CD14-positive monocyte (primary cell): Measurements from ENCODE around the gene ARHGEF1. TPM values are rescaled to one million over a fixed set of nuclear protein-coding genes. Genes with fewer than 3 reads are reported as not detected.

ENCODE experiments used
- DNase-seq, 3 donors: peaks; one replicate each; pipeline ENCODE4 v3.0.0-alpha.2; 2011 to 2022
- H2AFZ ChIP-seq: 2 replicates; pipeline ENCODE4 v1.6.0; 2012; ENCODE audit warnings: mild to moderate bottlenecking, low read depth, low read length, inconsistent platforms; ENCODE audit not compliant: insufficient read depth, poor library complexity, severe bottlenecking
- H3K27ac ChIP-seq, 2 donors: 1 replicate in 1 of 2; 2 replicates in 1 of 2; pipeline ENCODE4 v1.5.1; 2012 to 2013; ENCODE audit warnings: low read length in 2 of 2, control low read depth in 1 of 2, inconsistent platforms in 1 of 2, low read depth in 1 of 2, mild to moderate bottlenecking in 1 of 2
- H3K27me3 ChIP-seq, 2 donors: one replicate each; pipeline versions ENCODE4 v1.6.0 to v1.6.1; 2011 to 2013; ENCODE audit warnings: low read length in 2 of 2; ENCODE audit not compliant: control insufficient read depth in 2 of 2, insufficient read depth in 2 of 2
- H3K36me3 ChIP-seq, 2 donors: replicated peaks in 1 of 2; 1 replicate in 1 of 2; 2 replicates in 1 of 2; pipeline versions ENCODE4 v1.5.1 to v1.6.1; 2012 to 2013; ENCODE audit warnings: low read length in 2 of 2, control low read depth in 1 of 2, inconsistent platforms in 1 of 2, mild to moderate bottlenecking in 1 of 2; ENCODE audit not compliant: insufficient read depth in 2 of 2, control insufficient read depth in 1 of 2
- H3K4me1 ChIP-seq, 2 donors: 1 replicate in 1 of 2; 2 replicates in 1 of 2; pipeline versions ENCODE4 v1.5.1 to v1.6.1; 2012 to 2013; ENCODE audit warnings: low read length in 2 of 2, control low read depth in 1 of 2, inconsistent platforms in 1 of 2, mild to moderate bottlenecking in 1 of 2, moderate library complexity in 1 of 2; ENCODE audit not compliant: insufficient read depth in 2 of 2, control insufficient read depth in 1 of 2
- H3K4me2 ChIP-seq: replicated peaks from 2 replicates; pipeline ENCODE3; 2012; ENCODE audit warnings: low read length, moderate library complexity, mild to moderate bottlenecking; ENCODE audit not compliant: poor library complexity, severe bottlenecking; ENCODE audit errors: extremely low read depth
- H3K4me3 ChIP-seq, 3 experiments: fragments of 200-600 bp in 1 of 3; sonication (generic) in 1 of 3; replicated peaks in 1 of 3; 1 replicate in 2 of 3; 2 replicates in 1 of 3; pipeline ENCODE4 v1.5.1; 2011 to 2013; ENCODE audit warnings: low read length in 3 of 3, mild to moderate bottlenecking in 3 of 3, control low read depth in 2 of 3, low read depth in 2 of 3, inconsistent platforms in 1 of 3, moderate library complexity in 1 of 3
- H3K79me2 ChIP-seq: 2 replicates; pipeline ENCODE4 v1.6.0; 2012; ENCODE audit warnings: mild to moderate bottlenecking, control low read depth, inconsistent platforms, low read length, moderate library complexity; ENCODE audit not compliant: insufficient read depth
- H3K9ac ChIP-seq: 2 replicates; pipeline ENCODE4 v1.6.0; 2017; ENCODE audit warnings: low read length, mild to moderate bottlenecking; ENCODE audit not compliant: insufficient read depth, poor library complexity, severe bottlenecking
- H3K9me3 ChIP-seq, 2 donors: replicated peaks in 1 of 2; 1 replicate in 1 of 2; 2 replicates in 1 of 2; pipeline versions ENCODE4 v1.5.1 to v1.6.1; 2012 to 2013; ENCODE audit warnings: low read length in 2 of 2, control low read depth in 1 of 2; ENCODE audit not compliant: control insufficient read depth in 1 of 2, insufficient read depth in 1 of 2
- H4K20me1 ChIP-seq: 2 replicates; pipeline ENCODE4 v1.6.0; 2012; ENCODE audit warnings: mild to moderate bottlenecking, low read length, control low read depth, moderate library complexity; ENCODE audit not compliant: insufficient read depth
- H3K27ac Mint-ChIP-seq, 7 donors: one replicate each; pipeline ENCODE4 v1.8.0; 2020; ENCODE audit warnings: mild to moderate bottlenecking in 7 of 7, mixed read lengths in 7 of 7, moderate library complexity in 6 of 7, inconsistent platforms in 2 of 7
- H3K27me3 Mint-ChIP-seq, 3 donors: one replicate each; pipeline ENCODE4 v1.8.0; 2021 to 2022; ENCODE audit warnings: low read depth in 3 of 3, mild to moderate bottlenecking in 3 of 3, mixed read lengths in 3 of 3, moderate library complexity in 3 of 3, inconsistent platforms in 1 of 3
- H3K36me3 Mint-ChIP-seq, 2 donors: one replicate each; pipeline ENCODE4 v1.8.0; 2020; ENCODE audit warnings: mixed read lengths in 2 of 2, inconsistent platforms in 1 of 2, mild to moderate bottlenecking in 1 of 2
- H3K4me1 Mint-ChIP-seq: one replicate; pipeline ENCODE4 v1.8.0; 2020; ENCODE audit warnings: mild to moderate bottlenecking, mixed read lengths
- H3K4me3 Mint-ChIP-seq, 2 donors: one replicate each; pipeline ENCODE4 v1.8.0; 2020; ENCODE audit warnings: mild to moderate bottlenecking in 2 of 2, mixed read lengths in 2 of 2, moderate library complexity in 1 of 2
- H3K9me3 Mint-ChIP-seq, 7 donors: one replicate each; pipeline ENCODE4 v1.8.0; 2020 to 2022; ENCODE audit warnings: mixed read lengths in 7 of 7, mild to moderate bottlenecking in 6 of 7, moderate library complexity in 6 of 7, inconsistent platforms in 2 of 7
- WGBS: methylation state at CpG from one replicate; pipeline ENCODE4 v1.1.5; 2013; ENCODE audit warnings: missing lambda C conversion rate; ENCODE audit not compliant: insufficient coverage; 5-methylcytosine and 5-hydroxymethylcytosine counted together
- intact Hi-C, 2 donors: fragments of 100-400 bp; cut with micrococcal nuclease; formaldehyde crosslinking; loops; one replicate each; pipeline versions ENCODE4 v1.15.0 to v1.15.1; 2023
- polyA plus RNA-seq, 3 donors: library from polyadenylated mRNA; depleted of rRNA in 1 of 3; unstranded in 2 of 3; stranded (reverse) in 1 of 3; fragments of 300-500 nt in 2 of 3; fragments of >200 nt in 1 of 3; fragmentation: Illumina TruSeq in 2 of 3; gene quantifications; 1 replicate in 2 of 3; 2 replicates in 1 of 3; pipeline ENCODE4 v1.2.3, GENCODE V29; 2012 to 2021
- TF ChIP-seq, protein P1 (sequence below): fragments of 200-600 bp; IDR thresholded peaks from one replicate; pipeline ENCODE4 v1.8.0; 2022; ENCODE audit warnings: antibody characterized with exemption, mild to moderate bottlenecking

Gene ARHGEF1
- polyA plus RNA-seq, 3 donors = 82.8 to 622 (median 95.5) TPM

DNA sequence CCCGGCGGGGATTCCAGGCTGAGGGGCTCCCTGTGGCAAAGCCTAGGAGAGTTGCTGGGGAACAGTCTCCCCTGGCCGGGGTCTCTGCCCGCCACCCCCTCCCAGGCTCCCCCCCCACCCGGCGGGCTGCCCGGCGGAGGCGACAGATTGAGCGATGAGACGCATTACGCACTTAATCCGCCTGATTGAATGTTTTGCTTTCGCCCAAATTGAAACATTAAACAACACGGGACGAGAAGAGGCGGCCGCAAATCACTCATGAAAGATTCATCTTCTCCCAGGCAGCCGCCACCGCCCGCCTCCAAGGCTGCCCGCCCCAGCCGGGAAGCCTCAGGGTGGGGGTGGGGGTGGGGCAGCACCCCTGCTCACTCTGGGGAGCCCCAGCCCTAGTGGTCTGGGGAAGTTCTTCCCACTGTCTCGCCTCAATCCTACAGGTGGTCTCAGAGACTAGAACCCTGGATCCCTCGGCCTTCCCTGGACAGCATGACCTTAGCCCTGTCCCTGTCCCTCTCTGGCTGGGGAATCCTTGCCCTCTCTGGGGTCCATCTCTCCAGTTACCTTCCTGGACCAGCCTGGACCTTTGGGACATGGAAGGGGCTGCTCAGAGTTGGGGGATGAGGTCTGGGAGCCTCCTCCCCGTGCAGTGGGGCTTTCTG lies 52.9 kb downstream of the ARHGEF1 start:
- Histone ChIP-seq H3K9ac (no peak overlapping the region), H3K4me1 (peaks cover 8 to 14% of the 10 kb centered on the region in 2 donors)
- DNase-seq = no peak

DNA sequence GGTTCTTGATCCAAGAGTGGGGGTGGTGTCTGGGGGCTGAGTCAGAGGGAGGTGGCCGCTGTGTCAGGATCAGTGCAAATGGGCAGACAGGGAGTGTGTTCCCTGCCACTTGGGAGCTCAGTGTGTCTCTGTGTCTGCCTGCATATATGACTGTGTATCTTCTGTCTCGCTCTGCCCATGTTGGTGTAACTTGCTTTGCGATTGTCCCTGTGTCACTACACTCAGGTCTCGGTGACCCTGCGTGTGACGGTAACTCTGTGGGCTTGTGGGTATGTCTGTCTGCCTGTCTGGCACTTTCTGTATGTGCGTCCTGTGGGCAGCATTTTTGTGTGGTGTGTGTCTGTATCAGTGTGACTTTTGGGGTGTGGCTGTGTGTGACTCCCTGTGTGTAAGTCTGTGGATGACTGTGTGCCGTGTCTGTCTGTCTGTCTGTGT lies 53.4 kb downstream of the ARHGEF1 start:
- Histone ChIP-seq H2AFZ (no peak overlapping the region), H3K9ac (no peak overlapping the region), H3K4me2 (no peak overlapping the region), H3K4me3 (no peak overlapping the region), H3K27me3 (peaks cover 12 to 54% of the 10 kb centered on the region in 2 donors), H3K4me1 (peaks cover 8 to 14% of the 10 kb centered on the region in 2 donors), H4K20me1 (no peaks in the 10 kb centered on the region), H3K9me3 (peaks cover 0 to 4% of the 10 kb centered on the region in 2 donors), H3K27ac (no peak overlapping the region), H3K79me2 (no peaks in the 10 kb centered on the region), H3K36me3 (no peaks in the 10 kb centered on the region)
- Mint-ChIP-seq H3K27me3 (peaks cover 46 to 68% (median 51%) of the 10 kb centered on the region in 3 donors), H3K9me3 (peaks cover 0 to 11% (median 4%) of the 10 kb centered on the region in 7 donors), H3K36me3 (peaks cover 0 to 4% of the 10 kb centered on the region in 2 donors), H3K27ac (no peak overlapping the region), H3K4me1 (peaks cover 14% of the 10 kb centered on the region), H3K4me3 (peak overlapping the region in 1 of 2 donors; percentile 62)
- TF ChIP-seq, protein P1, sequence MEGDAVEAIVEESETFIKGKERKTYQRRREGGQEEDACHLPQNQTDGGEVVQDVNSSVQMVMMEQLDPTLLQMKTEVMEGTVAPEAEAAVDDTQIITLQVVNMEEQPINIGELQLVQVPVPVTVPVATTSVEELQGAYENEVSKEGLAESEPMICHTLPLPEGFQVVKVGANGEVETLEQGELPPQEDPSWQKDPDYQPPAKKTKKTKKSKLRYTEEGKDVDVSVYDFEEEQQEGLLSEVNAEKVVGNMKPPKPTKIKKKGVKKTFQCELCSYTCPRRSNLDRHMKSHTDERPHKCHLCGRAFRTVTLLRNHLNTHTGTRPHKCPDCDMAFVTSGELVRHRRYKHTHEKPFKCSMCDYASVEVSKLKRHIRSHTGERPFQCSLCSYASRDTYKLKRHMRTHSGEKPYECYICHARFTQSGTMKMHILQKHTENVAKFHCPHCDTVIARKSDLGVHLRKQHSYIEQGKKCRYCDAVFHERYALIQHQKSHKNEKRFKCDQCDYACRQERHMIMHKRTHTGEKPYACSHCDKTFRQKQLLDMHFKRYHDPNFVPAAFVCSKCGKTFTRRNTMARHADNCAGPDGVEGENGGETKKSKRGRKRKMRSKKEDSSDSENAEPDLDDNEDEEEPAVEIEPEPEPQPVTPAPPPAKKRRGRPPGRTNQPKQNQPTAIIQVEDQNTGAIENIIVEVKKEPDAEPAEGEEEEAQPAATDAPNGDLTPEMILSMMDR = no peak
- intact Hi-C loops = no loop called here
- no peak for DNase-seq
- WGBS = 88% methylated on average over 8 of the region's 8 CpGs

More for the DNA sequence above, 52.9 kb downstream of the ARHGEF1 start:
- Histone ChIP-seq H3K27ac (no peak overlapping the region), H3K9me3 (peaks cover 0 to 5% of the 10 kb centered on the region in 2 donors), H3K79me2 (no peaks in the 10 kb centered on the region), H3K36me3 (no peaks in the 10 kb centered on the region), H3K4me2 (no peak overlapping the region), H3K27me3 (peaks cover 9 to 54% of the 10 kb centered on the region in 2 donors), H2AFZ (no peak overlapping the region), H3K4me3 (no peak overlapping the region), H4K20me1 (no peaks in the 10 kb centered on the region)
- WGBS = 88% methylated on average over 3 of the region's 26 CpGs
- intact Hi-C loops = no loop called here
- Mint-ChIP-seq H3K27ac (no peak overlapping the region), H3K4me3 (peak overlapping the region in 1 of 2 donors; percentile 3), H3K9me3 (peaks cover 0 to 8% (median 4%) of the 10 kb centered on the region in 7 donors), H3K27me3 (peaks cover 41 to 69% (median 52%) of the 10 kb centered on the region in 3 donors), H3K4me1 (peaks cover 14% of the 10 kb centered on the region), H3K36me3 (peaks cover 0 to 2% of the 10 kb centered on the region in 2 donors)
- TF ChIP-seq, protein P1 = no peak
